Measurements from ENCODE around the gene CELF2.

DNA sequence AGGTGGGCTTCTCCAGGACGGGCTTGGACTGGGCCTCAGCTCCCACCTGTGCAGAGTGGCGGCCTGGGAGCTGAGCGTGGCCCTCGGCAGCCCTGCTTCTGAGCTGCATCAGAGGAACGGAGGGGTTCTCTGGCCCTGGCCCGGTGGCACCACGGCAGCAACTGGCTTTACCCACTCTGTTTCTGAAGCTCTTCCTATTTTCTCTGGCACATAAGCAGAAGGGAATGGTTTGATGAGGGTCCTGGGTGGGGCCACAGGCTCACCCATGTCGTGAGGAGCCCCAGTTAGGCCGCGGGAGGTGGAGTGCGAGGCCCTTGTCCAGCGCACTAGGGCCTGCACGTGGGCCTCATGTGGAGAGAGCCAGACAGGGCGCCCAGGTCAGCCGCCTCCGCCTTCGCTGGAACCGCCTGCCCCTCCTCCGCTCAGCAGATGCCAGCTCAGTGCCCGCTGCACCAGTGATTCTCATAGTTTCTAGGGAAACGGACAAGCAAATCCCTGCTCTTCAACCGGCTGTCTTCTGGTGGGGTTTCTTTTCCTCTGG lies 284.0 kb downstream of the CELF2 start:
- TF ChIP-seq POLR2A (IDR thresholded peaks at IDR 0.05) (no peak), POLR2AphosphoS5 (IDR thresholded peaks at IDR 0.05) (no peak), EP300 (IDR thresholded peaks at IDR 0.05) (no peak)
- TF ChIP-seq, protein P1, sequence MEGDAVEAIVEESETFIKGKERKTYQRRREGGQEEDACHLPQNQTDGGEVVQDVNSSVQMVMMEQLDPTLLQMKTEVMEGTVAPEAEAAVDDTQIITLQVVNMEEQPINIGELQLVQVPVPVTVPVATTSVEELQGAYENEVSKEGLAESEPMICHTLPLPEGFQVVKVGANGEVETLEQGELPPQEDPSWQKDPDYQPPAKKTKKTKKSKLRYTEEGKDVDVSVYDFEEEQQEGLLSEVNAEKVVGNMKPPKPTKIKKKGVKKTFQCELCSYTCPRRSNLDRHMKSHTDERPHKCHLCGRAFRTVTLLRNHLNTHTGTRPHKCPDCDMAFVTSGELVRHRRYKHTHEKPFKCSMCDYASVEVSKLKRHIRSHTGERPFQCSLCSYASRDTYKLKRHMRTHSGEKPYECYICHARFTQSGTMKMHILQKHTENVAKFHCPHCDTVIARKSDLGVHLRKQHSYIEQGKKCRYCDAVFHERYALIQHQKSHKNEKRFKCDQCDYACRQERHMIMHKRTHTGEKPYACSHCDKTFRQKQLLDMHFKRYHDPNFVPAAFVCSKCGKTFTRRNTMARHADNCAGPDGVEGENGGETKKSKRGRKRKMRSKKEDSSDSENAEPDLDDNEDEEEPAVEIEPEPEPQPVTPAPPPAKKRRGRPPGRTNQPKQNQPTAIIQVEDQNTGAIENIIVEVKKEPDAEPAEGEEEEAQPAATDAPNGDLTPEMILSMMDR (IDR thresholded peaks at IDR 0.05), result no peak

Measured in suprapubic skin (tissue), 4 donors.